GM06990 (cell line): ENCODE measurements around the gene CHST7.
A peak's percentile ranks its signal among the peaks of the same experiment; 100 is the strongest.

Source experiments
- DNase-seq: peaks from one replicate; pipeline ENCODE4 v3.0.0-alpha.2; 2011; ENCODE audit not compliant: insufficient read length; ENCODE audit errors: extremely low read depth
- H3K27me3 ChIP-seq: replicated peaks from 2 replicates; pipeline ENCODE4 v1.6.0; 2011; ENCODE audit warnings: low read length; ENCODE audit not compliant: control insufficient read depth, insufficient read depth
- H3K36me3 ChIP-seq: 2 replicates; pipeline ENCODE4 v1.5.1; 2011; ENCODE audit warnings: low read length; ENCODE audit not compliant: control insufficient read depth, insufficient read depth
- H3K4me3 ChIP-seq: replicated peaks from 2 replicates; pipeline ENCODE4 v1.5.1; 2011; ENCODE audit warnings: low read depth, mild to moderate bottlenecking, control low read depth, low read length
- TF ChIP-seq, protein P1 (sequence below): IDR thresholded peaks from 2 replicates; pipeline ENCODE4 v1.5.1; 2011; ENCODE audit warnings: low read length, control low read depth, mild to moderate bottlenecking, inconsistent platforms; ENCODE audit not compliant: insufficient read depth, poor library complexity, severe bottlenecking

The CHST7 gene

DNA sequence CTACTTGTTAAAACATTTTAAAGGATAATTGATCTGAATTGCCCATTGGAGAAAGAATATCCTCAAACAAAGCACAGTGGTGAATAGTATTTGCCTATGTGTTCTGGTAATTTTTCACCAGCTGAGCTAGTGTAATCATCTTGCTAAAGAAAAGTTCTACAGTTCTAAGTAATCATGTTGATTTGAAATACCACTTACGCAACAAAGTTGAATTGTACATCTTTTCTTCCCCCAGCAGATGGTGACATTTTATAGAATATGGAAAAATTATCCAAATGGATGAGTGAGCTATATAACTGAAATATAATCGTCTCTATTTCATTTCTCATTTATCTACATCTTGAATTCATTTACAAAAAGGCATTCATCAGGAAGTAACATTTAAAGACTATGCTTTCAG lies 18.6 kb upstream of the CHST7 start:
- no peak for DNase-seq
- H3K4me3 ChIP-seq, result no peak overlapping the region

DNA sequence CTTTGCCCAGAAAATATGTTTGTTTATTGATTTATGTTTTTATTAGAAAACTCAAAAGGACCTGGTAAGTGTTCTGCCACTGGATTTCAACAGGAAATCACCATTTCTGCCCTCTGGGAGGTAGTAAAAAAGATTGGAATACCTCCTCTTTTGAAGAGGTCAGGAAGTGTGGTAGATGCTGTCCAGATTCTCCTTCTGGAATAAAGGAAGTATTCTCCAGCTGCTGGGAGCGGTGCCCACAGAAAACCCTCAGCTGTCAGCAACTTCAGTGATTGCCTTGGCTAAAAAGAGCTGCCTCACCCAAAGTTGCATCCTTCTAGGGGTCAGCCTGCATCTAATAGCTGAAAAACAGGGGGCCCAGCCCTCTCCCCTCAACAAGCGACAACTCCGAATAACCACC lies 14.5 kb upstream of the CHST7 start:
- no peak for DNase-seq
- Histone ChIP-seq H3K27me3 (no peaks in the 10 kb centered on the region), H3K4me3 (no peak overlapping the region), H3K36me3 (no peaks in the 10 kb centered on the region)
- TF ChIP-seq, protein P1, sequence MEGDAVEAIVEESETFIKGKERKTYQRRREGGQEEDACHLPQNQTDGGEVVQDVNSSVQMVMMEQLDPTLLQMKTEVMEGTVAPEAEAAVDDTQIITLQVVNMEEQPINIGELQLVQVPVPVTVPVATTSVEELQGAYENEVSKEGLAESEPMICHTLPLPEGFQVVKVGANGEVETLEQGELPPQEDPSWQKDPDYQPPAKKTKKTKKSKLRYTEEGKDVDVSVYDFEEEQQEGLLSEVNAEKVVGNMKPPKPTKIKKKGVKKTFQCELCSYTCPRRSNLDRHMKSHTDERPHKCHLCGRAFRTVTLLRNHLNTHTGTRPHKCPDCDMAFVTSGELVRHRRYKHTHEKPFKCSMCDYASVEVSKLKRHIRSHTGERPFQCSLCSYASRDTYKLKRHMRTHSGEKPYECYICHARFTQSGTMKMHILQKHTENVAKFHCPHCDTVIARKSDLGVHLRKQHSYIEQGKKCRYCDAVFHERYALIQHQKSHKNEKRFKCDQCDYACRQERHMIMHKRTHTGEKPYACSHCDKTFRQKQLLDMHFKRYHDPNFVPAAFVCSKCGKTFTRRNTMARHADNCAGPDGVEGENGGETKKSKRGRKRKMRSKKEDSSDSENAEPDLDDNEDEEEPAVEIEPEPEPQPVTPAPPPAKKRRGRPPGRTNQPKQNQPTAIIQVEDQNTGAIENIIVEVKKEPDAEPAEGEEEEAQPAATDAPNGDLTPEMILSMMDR, result no peak

More for the DNA sequence above, 18.6 kb upstream of the CHST7 start:
- no peaks in the 10 kb centered on the region for H3K36me3 ChIP-seq
- TF ChIP-seq, protein P1, result no peak
- no peaks in the 10 kb centered on the region for H3K27me3 ChIP-seq

DNA sequence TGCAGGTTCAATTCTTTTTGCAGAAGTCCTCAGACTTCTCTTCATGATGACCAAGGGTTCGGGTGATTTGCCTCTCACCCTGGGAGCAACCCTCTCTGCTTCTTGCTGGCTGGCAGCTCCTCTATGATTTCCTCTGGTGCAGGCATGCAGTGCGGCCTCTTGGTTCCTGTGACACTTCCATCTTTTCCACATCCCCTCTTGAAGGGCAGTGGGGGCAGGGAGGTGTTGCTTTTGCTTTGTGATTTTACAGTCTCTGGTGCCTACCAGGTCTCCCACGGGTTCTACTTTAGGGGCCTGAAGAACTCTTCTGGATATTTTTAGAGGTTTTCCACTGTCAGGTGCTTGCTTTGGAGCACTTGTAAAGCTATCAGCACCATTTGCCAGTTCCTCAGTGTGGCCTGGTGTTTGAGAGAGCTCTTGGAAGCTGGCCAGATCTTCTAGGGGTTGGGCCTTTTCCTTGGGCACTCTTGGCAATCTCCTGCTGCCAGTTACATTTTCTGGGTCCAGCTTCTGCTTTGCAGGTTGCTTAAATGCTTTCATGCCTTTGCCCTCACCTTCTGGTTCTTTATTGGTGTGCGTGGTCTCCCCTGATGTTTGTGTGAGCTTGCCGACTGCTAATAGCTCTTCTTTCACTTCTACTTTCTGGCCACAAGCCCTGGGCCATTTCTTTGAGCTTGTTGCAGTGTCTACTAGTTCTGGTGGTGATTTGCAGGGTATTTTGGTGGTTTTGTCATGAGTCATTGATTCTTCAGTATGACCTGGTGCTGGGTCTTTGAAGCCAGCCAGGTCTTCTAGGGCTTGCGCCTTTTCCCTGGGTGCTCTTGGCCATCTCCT lies 11.5 kb upstream of the CHST7 start:
- H3K36me3 ChIP-seq, result no peaks in the 10 kb centered on the region
- TF ChIP-seq, protein P1, result no peak
- 0 out of 2 replicates have a peak overlapping the region, but pooled peaks have one; percentile 11 for H3K4me3 ChIP-seq
- no peaks in the 10 kb centered on the region for H3K27me3 ChIP-seq
- DNase-seq, result peak; percentile 47

DNA sequence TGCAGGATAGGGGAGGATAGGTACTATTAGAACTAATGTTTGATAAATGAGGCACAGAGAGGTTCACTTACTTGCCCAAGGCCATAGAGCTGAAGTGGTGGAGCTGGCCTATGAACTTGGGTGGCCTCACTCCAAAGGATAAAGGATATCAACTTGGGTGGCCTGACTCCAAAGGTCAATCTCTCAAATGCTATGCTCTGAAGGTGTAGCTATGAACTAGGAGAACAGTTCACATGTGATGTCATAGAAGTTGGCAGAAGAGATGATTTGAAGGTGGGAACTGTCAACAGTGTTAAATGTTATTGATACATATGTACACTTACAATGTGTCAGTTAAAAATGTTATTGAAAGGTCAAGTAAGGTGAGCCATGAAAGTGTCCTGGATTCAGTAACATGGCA lies 6.2 kb upstream of the CHST7 start:
- no peaks in the 10 kb centered on the region for H3K36me3 ChIP-seq
- H3K4me3 ChIP-seq, result no peak overlapping the region
- TF ChIP-seq, protein P1, result no peak
- H3K27me3 ChIP-seq, result no peaks in the 10 kb centered on the region
- no peak for DNase-seq

DNA sequence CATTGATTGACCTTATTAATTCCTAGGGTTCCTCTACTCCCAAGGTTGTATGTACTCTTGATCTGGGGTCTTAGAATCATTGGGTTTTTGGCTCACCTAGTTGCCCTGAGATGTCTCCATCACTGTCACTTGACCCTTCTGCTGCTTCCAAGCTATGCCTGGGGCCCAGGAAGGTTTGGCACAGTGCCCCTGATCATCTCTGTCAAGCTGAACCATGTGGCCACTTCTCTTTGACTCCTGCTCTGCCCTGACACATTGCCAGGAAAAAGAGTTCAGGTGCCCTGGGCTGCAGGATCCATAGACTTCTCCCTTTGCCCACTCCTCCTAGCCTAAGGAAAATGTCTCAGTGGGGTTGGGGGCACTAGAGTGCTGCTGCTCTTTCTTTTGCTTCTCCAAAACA lies 3.9 kb upstream of the CHST7 start:
- TF ChIP-seq, protein P1, result no peak
- DNase-seq, result no peak
- no peaks in the 10 kb centered on the region for H3K27me3 ChIP-seq
- no peak overlapping the region for H3K4me3 ChIP-seq
- H3K36me3 ChIP-seq, result no peaks in the 10 kb centered on the region
